Hair follicle dermal papilla cell (primary cell): ENCODE data around the gene PDHB. TPM values are rescaled to one million over a fixed set of nuclear protein-coding genes. Genes with fewer than 3 reads are reported as not detected.

Experiments used
- total RNA-seq: library from RNA; depleted of rRNA; stranded (reverse); fragments of >200 nt; gene quantifications from 2 replicates; pipeline ENCODE4 v1.2.3, GENCODE V29; 2012

Gene PDHB
- 65.8 and 74.2 TPM in 2 replicates for total RNA-seq

GRCh38 chr3:58433400-58434167 lies at the start of gene PDHB:
Gene PDHB, minus strand, starts transcription at chr3:58433832. Its CDS starts 23 bp downstream, at chr3:58433809.

Other genes starting within 250 kb of the PDHB start
- gene DNASE1L3, start 222.9 kb downstream of the PDHB start, total RNA-seq, result not detected in 2 replicates
- gene ABHD6, start 196.0 kb downstream of the PDHB start, total RNA-seq, result 8.8 and 8.9 TPM in 2 replicates
- 17.0 and 17.4 TPM in 2 replicates for gene RPP14, start 127.6 kb downstream of the PDHB start, total RNA-seq
- 9.7 and 10.0 TPM in 2 replicates for gene HTD2, start 127.3 kb downstream of the PDHB start, total RNA-seq
- gene PXK, start 100.9 kb downstream of the PDHB start, total RNA-seq, result 129 and 166 TPM in 2 replicates
- 7.0 and 8.6 TPM in 2 replicates for gene KCTD6, start 58.3 kb upstream of the PDHB start, total RNA-seq
- 24.7 and 28.1 TPM in 2 replicates for gene ACOX2, start 103.4 kb upstream of the PDHB start, total RNA-seq
- 0.32 and 0.85 TPM in 2 replicates for gene FAM107A, start 143.6 kb upstream of the PDHB start, total RNA-seq
- gene FAM3D, start 232.9 kb upstream of the PDHB start, total RNA-seq, result not detected in 2 replicates